ENCODE measurements around the gene ZNF30. TPM values are rescaled to one million over a fixed set of nuclear protein-coding genes. Genes with fewer than 3 reads are reported as not detected.

The ZNF30 gene
- total and polyA plus RNA-seq, 2 donors (not counting 1 experiment from before 2014, with no cell fraction given) = 2.7 to 4.3 TPM

- H3K9me3 ChIP-seq (ENCODE audit: control insufficient read depth, insufficient read depth, low read depth, low read length) = no peaks in the 10 kb centered on the region
- no peaks in the 10 kb centered on the region for H3K36me3 ChIP-seq (ENCODE audit: control insufficient read depth, insufficient read depth, low read length)
- DNase-seq (ENCODE audit: low read depth in 2 of 2) = no peak
Observed at GRCh38 chr19:34976611-34977010, 49.9 kb downstream of the ZNF30 start.

GRCh38 chr19:34979819-34980640, 53.3 kb downstream of the ZNF30 start:
- Histone ChIP-seq H4K20me1 (ENCODE audit: control insufficient read depth, extremely low read depth, insufficient read depth, low read length) (no peaks in the 10 kb centered on the region), H3K27me3 (ENCODE audit: control insufficient read depth, insufficient read depth, low read length) (no peaks in the 10 kb centered on the region), H3K79me2 (ENCODE audit: control insufficient read depth, insufficient read depth, low read length) (no peaks in the 10 kb centered on the region), H3K9ac (ENCODE audit: insufficient read depth, low read length) (no peak overlapping the region), H3K36me3 (ENCODE audit: control insufficient read depth, insufficient read depth, low read length) (no peaks in the 10 kb centered on the region), H3K4me1 (ENCODE audit: control insufficient read depth, extremely low read depth, insufficient read depth, low read length) (no peaks in the 10 kb centered on the region), H3K4me3 (replicated peaks in 1 of 4; ENCODE audit: control extremely low read depth in 1 of 4, insufficient read depth in 1 of 4, low read depth in 3 of 4, low read length in 4 of 4) (no peak overlapping the region), H3K9me3 (ENCODE audit: control insufficient read depth, insufficient read depth, low read depth, low read length) (no peaks in the 10 kb centered on the region), H3K4me2 (ENCODE audit: extremely low read depth, insufficient read depth, low read length) (no peak overlapping the region), H3K27ac (ENCODE audit: insufficient read depth, low read length) (no peak overlapping the region), H2AFZ (ENCODE audit: low read length) (no peak overlapping the region)
- DNase-seq (ENCODE audit: low read depth in 2 of 2) = no peak
- TF ChIP-seq EZH2 (IDR thresholded peaks at IDR 0.05; ENCODE audit: low read length, missing control alignments) = no peak
- TF ChIP-seq CTCF (conservative IDR thresholded peaks at IDR 0.05 in 1 of 2, IDR thresholded peaks at IDR 0.05 in 1 of 2; ENCODE audit: low read depth in 1 of 2, low read length in 2 of 2) = no peak

More at GRCh38 chr19:34976611-34977010, 49.9 kb downstream of the ZNF30 start:
- H3K27me3 ChIP-seq (ENCODE audit: control insufficient read depth, insufficient read depth, low read length) = no peaks in the 10 kb centered on the region
- H3K4me1 ChIP-seq (ENCODE audit: control insufficient read depth, extremely low read depth, insufficient read depth, low read length) = no peaks in the 10 kb centered on the region
- H3K9ac ChIP-seq (ENCODE audit: insufficient read depth, low read length) = no peak overlapping the region
- no peak overlapping the region for H3K4me2 ChIP-seq (ENCODE audit: extremely low read depth, insufficient read depth, low read length)
- no peaks in the 10 kb centered on the region for H4K20me1 ChIP-seq (ENCODE audit: control insufficient read depth, extremely low read depth, insufficient read depth, low read length)
- H3K27ac ChIP-seq (ENCODE audit: insufficient read depth, low read length) = no peak overlapping the region
- H3K79me2 ChIP-seq (ENCODE audit: control insufficient read depth, insufficient read depth, low read length) = no peaks in the 10 kb centered on the region
- TF ChIP-seq CTCF (conservative IDR thresholded peaks at IDR 0.05 in 1 of 2, IDR thresholded peaks at IDR 0.05 in 1 of 2; ENCODE audit: low read depth in 1 of 2, low read length in 2 of 2) (no peak), EZH2 (IDR thresholded peaks at IDR 0.05; ENCODE audit: low read length, missing control alignments) (no peak)
- H2AFZ ChIP-seq (ENCODE audit: low read length) = no peak overlapping the region
- no peak overlapping the region for H3K4me3 ChIP-seq (replicated peaks in 1 of 4; ENCODE audit: control extremely low read depth in 1 of 4, insufficient read depth in 1 of 4, low read depth in 3 of 4, low read length in 4 of 4)

GRCh38 chr19:34982275-34982674, 55.6 kb downstream of the ZNF30 start:
- no peak for DNase-seq (ENCODE audit: low read depth in 2 of 2)
- H3K27me3 ChIP-seq (ENCODE audit: control insufficient read depth, insufficient read depth, low read length) = no peaks in the 10 kb centered on the region
- no peaks in the 10 kb centered on the region for H3K79me2 ChIP-seq (ENCODE audit: control insufficient read depth, insufficient read depth, low read length)
- H4K20me1 ChIP-seq (ENCODE audit: control insufficient read depth, extremely low read depth, insufficient read depth, low read length) = no peaks in the 10 kb centered on the region
- no peak overlapping the region for H3K9ac ChIP-seq (ENCODE audit: insufficient read depth, low read length)
- H3K36me3 ChIP-seq (ENCODE audit: control insufficient read depth, insufficient read depth, low read length) = no peaks in the 10 kb centered on the region
- H2AFZ ChIP-seq (ENCODE audit: low read length) = no peak overlapping the region
- H3K4me3 ChIP-seq (replicated peaks in 1 of 4; ENCODE audit: control extremely low read depth in 1 of 4, insufficient read depth in 1 of 4, low read depth in 3 of 4, low read length in 4 of 4) = no peak overlapping the region
- no peak overlapping the region for H3K27ac ChIP-seq (ENCODE audit: insufficient read depth, low read length)
- H3K4me1 ChIP-seq (ENCODE audit: control insufficient read depth, extremely low read depth, insufficient read depth, low read length) = no peaks in the 10 kb centered on the region
- no peak overlapping the region for H3K4me2 ChIP-seq (ENCODE audit: extremely low read depth, insufficient read depth, low read length)
- H3K9me3 ChIP-seq (ENCODE audit: control insufficient read depth, insufficient read depth, low read depth, low read length) = no peaks in the 10 kb centered on the region
- TF ChIP-seq EZH2 (IDR thresholded peaks at IDR 0.05; ENCODE audit: low read length, missing control alignments) (no peak), CTCF (conservative IDR thresholded peaks at IDR 0.05 in 1 of 2, IDR thresholded peaks at IDR 0.05 in 1 of 2; ENCODE audit: low read depth in 1 of 2, low read length in 2 of 2) (no peak)
